ELR (cell line): ENCODE data around the gene GNAI2.
"Not testable (repeated sequence)": the region's sequence is repeated elsewhere in the genome, so short reads cannot be mapped to it uniquely, and the experiment has no call there.

Experiments
- DNase-seq: peaks from one replicate; pipeline ENCODE4 v3.0.0-alpha.2; 2015; ENCODE audit warnings: low read depth

The GNAI2 gene

GRCh38 chr3:50264383-50264963, 28.5 kb downstream of the GNAI2 start:
- peak; percentile 83 for DNase-seq

- DNase-seq: peak; percentile 41
Measured at GRCh38 chr3:50264964-50265485, 29.0 kb downstream of the GNAI2 start.

DNA sequence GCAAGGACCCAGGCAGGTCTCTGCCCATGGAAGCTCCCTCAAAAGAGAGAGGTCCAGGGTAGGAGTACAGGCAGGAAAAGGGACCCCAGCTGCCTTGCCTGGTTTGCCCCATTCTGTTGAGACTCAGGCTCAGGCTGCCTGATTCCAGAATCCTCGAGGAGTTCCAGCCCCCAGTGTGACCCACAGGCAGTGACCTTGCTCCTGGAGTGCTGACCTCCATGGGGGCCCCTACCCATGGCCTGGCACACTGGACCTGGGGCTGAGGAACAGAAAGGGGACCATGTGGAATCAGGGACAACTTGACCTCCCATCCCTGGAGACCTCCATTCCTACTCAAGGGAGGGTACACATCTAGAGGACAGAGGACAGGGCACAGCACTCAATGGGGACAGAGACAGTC, 29.6 kb downstream of the GNAI2 start:
- no peak for DNase-seq

DNA sequence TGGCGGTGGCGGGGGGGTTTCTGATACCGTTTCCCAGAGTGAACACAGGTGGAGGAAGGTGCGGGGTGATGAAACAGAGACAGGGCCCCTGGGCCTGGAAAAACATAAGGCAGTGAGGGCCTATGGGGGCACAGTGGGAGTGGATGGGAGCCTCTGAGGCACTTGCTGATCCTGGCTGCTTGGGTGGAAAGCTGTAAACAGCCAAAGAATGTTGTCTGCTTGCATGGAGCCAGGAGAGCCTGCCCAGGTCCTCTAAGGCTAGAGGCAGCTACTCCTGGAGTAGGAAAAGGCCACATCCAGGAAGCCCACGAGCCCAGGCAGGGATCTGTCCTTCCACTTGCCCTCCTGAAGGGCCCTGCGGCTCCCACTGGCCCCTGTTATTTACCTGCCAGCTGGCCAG, 30.0 kb downstream of the GNAI2 start:
- DNase-seq: no peak

- no peak for DNase-seq
Measured at GRCh38 chr3:50266836-50267235, 30.8 kb downstream of the GNAI2 start.

GRCh38 chr3:50267280-50267913, 31.4 kb downstream of the GNAI2 start:
- no peak for DNase-seq

- DNase-seq: no peak
Measured at GRCh38 chr3:50268276-50268675, 32.3 kb downstream of the GNAI2 start.

DNA sequence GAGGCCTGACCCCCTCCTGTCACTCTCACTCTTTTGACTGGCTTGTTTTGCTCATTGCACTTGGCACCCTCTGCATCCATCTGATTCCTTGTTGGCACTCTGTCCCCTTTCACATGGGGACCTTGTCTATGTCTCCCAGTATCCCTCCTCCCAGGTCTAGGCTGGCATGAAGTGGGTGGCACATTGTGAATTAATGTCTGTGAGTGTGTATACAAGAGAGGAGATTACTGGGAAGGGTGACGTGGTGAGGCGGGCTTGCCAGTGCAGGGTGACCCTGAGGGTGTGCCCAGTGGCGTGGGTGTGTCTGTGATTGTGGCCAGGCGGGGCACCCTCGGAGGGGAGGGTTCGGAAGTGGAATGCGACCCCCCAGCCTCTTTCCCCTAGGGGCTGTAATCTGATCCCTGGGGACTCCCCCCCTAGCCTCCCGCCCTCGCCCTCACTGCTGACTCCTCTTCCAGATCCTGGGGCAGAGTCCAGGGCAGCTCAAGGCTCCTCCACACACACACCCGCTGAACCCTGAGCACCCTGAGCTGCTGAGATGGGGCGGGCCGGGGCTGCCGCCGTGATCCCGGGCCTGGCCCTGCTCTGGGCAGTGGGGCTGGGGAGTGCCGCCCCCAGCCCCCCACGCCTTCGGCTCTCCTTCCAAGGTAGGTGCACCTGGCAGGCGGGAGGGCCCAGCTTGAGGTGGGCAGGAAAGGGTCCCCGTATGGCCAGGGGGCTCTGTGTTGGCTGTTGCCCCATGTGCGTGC, 32.9 kb downstream of the GNAI2 start, which contains the start of gene SEMA3B:
SEMA3B (plus strand) TSS at position 445 of the 749 bp plus-strand sequence; CDS start at position 539, 94 bp downstream.
- DNase-seq: peak; percentile 62

GRCh38 chr3:50269460-50269859, 33.5 kb downstream of the GNAI2 start:
- DNase-seq: no peak

DNA sequence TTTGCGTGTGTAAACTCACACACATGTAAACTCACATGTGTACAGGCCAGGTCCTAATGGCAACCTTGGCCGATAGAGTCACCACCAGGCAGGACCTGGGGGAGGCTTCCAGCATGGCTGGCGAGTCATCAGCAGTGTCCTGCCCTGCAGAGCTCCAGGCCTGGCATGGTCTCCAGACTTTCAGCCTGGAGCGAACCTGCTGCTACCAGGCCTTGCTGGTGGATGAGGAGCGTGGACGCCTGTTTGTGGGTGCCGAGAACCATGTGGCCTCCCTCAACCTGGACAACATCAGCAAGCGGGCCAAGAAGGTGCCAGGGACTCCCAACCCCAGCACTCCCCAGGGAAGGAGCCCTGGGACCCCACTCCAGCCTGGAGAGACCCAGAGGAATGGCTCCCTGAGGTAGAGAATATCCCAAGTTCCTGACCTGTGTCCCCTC, 34.0 kb downstream of the GNAI2 start:
- DNase-seq: peak; percentile 80

- DNase-seq: peak; percentile 70
Measured at GRCh38 chr3:50270422-50271224, 34.6 kb downstream of the GNAI2 start.

DNA sequence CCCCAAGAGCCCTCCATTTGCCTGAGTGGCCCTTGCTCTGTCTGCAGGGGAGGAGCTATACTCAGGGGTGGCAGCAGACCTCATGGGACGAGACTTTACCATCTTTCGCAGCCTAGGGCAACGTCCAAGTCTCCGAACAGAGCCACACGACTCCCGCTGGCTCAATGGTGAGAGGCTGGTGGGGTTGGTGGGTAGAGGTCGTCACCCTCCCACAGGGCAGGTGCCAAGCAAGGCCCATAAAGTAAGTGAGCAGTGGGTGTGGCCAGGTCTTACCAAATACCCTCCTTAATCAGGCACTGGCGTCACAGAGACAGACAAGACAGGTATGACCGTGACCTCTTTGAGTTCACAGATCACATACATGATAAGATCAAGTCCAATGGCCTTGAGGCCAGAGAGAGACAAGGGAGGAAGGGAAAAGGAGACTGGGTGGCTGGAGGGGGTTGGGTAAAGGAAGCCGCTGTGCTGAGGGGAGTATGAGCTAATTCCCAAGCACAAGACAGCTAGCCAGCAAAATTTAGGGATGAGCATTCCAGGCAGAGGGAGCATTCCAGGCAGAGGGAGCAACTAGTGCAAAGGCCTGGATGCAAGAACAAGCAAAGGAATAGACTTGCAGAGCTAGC, 35.4 kb downstream of the GNAI2 start:
- DNase-seq: no peak

DNA sequence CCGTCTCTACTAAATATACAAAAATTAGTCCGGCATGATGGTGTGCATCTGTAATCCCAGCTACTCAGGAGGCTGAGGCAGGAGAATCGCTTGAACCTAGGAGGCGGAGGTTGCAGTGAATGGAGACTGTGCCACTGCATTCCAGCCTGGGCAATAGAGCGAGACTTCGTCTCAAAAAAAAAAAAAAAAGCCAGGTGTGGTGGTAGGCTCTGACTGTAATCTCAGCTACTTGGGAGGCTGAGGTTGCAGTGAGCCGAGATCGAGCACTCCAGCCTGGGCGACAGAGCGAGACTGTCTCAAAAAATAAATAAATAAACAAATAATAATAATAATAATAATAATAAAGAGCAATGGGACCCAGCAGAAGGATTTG, 36.5 kb downstream of the GNAI2 start:
- not testable (repeated sequence) for DNase-seq

GRCh38 chr3:50272911-50273688, 37.1 kb downstream of the GNAI2 start:
- peak; percentile 81 for DNase-seq

DNA sequence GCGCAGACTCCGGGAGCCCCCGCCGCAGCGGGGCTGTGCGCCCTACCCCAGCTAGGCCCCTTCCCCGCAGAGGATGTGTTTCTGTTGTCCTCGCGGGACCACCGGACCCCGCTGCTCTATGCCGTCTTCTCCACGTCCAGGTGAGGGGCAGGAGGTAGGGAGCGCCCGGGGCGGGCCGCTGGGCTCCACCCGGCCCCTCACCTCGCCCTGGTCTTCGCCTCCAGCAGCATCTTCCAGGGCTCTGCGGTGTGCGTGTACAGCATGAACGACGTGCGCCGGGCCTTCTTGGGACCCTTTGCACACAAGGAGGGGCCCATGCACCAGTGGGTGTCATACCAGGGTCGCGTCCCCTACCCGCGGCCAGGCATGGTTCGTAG, 37.7 kb downstream of the GNAI2 start:
- DNase-seq: no peak

- peak; percentile 68 for DNase-seq
Measured at GRCh38 chr3:50274371-50275104, 38.5 kb downstream of the GNAI2 start.

GRCh38 chr3:50275141-50275995, 39.4 kb downstream of the GNAI2 start:
- DNase-seq: no peak

- DNase-seq: no peak
Measured at GRCh38 chr3:50275996-50276761, 40.2 kb downstream of the GNAI2 start.

DNA sequence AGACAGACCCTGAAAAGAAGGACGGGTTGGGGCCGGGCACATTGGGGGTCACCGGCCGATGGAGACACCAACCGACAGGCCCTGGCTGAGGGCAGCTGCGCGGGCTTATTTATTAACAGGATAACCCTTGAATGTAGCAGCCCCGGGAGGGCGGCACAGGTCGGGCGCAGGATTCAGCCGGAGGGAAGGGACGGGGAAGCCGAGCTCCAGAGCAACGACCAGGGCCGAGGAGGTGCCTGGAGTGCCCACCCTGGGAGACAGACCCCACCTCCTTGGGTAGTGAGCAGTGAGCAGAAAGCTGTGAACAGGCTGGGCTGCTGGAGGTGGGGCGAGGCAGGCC, 40.7 kb downstream of the GNAI2 start:
- no peak for DNase-seq
